ENCODE measurements around the gene ASTN2.

- TF ChIP-seq CTCF (IDR thresholded peaks at IDR 0.05; ENCODE audit: low read depth, low read length): no peak
- no peak for TF ChIP-seq POLR2A (IDR thresholded peaks at IDR 0.05; ENCODE audit: extremely low read depth, insufficient read length)
Observed at GRCh38 chr9:117211280-117211679, 203.6 kb downstream of the ASTN2 start.
